Fibroblast of pulmonary artery (primary cell): ENCODE results near the gene SLAMF8.

ENCODE experiments used
- DNase-seq: peaks from one replicate; pipeline ENCODE4 v3.0.0-alpha.2; 2010; ENCODE audit warnings: low read depth
- H3K4me3 ChIP-seq: replicated peaks from 2 replicates; pipeline ENCODE4 v1.5.1; 2011; ENCODE audit warnings: low read depth, mild to moderate bottlenecking, control low read depth, low read length, moderate library complexity
- CTCF ChIP-seq: IDR thresholded peaks from 2 replicates; pipeline ENCODE4 v1.5.1; 2011; ENCODE audit warnings: mild to moderate bottlenecking, control low read depth, low read length, inconsistent platforms; ENCODE audit errors: missing control alignments

The SLAMF8 gene

GRCh38 chr1:159817276-159818041, 9.2 kb upstream of the SLAMF8 start:
- DNase-seq: peak; percentile 6
- TF ChIP-seq CTCF: no peak
- no peak overlapping the region for H3K4me3 ChIP-seq

GRCh38 chr1:159821171-159821867, 5.4 kb upstream of the SLAMF8 start:
- DNase-seq: no peak
- no peak for TF ChIP-seq CTCF
- H3K4me3 ChIP-seq: no peak overlapping the region

GRCh38 chr1:159823406-159823805, 3.3 kb upstream of the SLAMF8 start:
- no peak for DNase-seq
- TF ChIP-seq CTCF: no peak
- H3K4me3 ChIP-seq: no peak overlapping the region

GRCh38 chr1:159825564-159825963, 1.1 kb upstream of the SLAMF8 start:
- no peak for TF ChIP-seq CTCF
- no peak overlapping the region for H3K4me3 ChIP-seq
- DNase-seq: no peak

DNA sequence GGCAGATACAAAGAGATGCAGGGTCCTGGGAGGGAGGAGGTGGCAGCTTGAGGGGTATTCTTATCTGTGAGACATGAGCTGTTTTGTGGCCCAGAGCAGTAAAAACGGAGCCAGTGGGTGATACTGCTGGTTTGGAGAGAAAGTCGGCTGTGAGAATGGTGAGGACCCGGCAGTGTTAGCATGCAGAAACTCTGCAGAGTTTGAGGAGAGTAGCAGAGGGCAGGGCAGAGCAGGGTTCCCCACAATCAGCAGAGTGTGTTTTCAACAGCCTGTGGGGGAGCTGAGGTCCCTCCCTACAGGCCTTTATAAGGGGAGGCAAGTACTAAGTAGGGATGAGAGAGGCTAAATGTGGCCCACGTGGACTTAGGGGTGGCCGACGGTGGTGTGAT, 423 bp downstream of the SLAMF8 start:
- TF ChIP-seq CTCF: no peak
- no peak overlapping the region for H3K4me3 ChIP-seq
- DNase-seq: no peak

DNA sequence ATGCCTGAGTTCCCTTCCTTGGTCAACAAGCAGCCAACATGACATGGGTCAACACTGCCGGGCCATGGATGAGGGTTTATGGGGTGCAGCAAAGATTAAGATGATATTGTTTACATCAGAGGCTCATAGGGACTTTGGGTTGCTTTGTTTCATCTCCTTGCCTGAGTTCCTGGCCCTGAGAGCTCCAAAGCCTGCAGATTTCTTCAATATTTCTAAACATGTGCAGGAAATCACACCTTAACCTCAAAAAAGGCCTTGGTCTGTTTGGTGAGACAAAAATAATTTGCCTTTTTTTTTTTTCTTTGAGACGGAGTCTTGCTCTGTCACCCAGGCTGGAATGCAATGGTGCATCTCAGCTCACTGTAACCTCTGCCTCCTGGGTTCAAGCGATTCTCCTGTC, 876 bp downstream of the SLAMF8 start:
- no peak overlapping the region for H3K4me3 ChIP-seq
- DNase-seq: no peak
- no peak for TF ChIP-seq CTCF
